ENCODE results near the gene MED20. TPM values are rescaled to one million over a fixed set of nuclear protein-coding genes. Genes with fewer than 3 reads are reported as not detected.

MED20 gene
- total and polyA plus RNA-seq, 8 donors, result 19.7 to 32.1 (median 27.9) TPM

DNA sequence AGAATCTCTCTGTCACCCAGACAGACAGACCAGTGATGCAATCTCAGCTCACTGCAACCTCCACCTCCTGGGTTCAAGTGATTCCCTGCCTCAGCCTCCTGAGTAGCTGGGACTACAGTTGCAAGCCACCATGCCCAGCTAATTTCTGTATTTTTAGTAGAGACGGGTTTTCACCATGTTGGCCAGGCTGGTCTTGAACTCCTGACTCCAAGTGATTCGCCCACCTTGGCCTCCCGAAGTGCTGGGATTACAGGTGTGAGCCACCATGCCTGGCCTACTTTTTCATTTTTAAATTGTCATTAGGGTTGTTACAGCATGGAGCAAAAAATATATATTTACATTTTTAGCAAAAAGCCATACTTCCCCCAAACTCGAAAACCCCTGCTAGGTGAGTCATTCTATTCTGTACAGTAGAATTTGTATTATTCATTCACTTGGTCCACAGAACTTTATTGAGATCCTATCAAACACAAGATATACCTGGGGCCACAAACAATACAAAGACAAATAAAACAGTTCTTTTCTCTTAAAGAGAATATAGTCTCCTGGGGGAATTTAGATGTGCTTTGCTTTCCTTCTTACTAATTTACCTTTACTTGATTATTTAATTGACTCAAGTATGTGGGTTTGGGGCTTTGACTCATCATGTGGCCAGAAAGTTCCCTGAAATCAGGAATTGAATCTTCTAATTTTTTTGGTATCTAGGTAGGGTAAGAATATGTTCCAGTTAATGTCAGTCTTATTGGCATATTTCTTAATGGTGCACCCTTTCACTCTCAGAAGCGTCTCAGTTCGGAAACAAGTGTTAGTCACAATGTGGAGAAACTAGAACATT is 37.3 kb upstream of the MED20 start:
- ATAC-seq (no peak), DNase-seq (no peak)
- TF ChIP-seq, protein P1, sequence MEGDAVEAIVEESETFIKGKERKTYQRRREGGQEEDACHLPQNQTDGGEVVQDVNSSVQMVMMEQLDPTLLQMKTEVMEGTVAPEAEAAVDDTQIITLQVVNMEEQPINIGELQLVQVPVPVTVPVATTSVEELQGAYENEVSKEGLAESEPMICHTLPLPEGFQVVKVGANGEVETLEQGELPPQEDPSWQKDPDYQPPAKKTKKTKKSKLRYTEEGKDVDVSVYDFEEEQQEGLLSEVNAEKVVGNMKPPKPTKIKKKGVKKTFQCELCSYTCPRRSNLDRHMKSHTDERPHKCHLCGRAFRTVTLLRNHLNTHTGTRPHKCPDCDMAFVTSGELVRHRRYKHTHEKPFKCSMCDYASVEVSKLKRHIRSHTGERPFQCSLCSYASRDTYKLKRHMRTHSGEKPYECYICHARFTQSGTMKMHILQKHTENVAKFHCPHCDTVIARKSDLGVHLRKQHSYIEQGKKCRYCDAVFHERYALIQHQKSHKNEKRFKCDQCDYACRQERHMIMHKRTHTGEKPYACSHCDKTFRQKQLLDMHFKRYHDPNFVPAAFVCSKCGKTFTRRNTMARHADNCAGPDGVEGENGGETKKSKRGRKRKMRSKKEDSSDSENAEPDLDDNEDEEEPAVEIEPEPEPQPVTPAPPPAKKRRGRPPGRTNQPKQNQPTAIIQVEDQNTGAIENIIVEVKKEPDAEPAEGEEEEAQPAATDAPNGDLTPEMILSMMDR (IDR thresholded peaks at IDR 0.05), result no peak
- no peaks in the 10 kb centered on the region for H3K36me3 ChIP-seq
- no peaks in the 10 kb centered on the region for H3K27me3 ChIP-seq
- H3K4me1 ChIP-seq, result peaks cover 0 to 7% of the 10 kb centered on the region in 2 donors
- no peaks in the 10 kb centered on the region for H3K9me3 ChIP-seq
- H3K27ac ChIP-seq, result no peak overlapping the region
- intact Hi-C loops (cut with DNase I), result no loop called here
- no peak overlapping the region for H3K4me3 ChIP-seq

DNA sequence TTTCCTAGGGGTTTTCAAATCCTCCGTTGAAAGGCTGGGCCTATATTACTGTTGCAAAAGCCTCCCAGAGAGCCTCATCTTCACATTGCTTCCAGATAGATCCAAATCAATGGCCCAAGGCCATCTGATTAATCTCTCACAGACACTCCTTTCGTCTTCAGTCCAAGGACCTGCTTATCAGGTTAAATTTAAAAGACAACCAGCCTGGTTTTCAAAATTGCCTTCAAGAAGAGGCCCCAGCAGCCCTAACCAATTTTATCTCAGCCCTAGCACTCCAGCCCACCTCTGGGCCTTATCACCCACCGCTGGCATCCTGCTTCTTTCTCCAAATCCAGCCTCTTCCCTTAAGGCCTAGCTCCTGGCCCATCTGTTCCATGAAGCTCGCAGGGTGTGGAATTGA is 36.2 kb upstream of the MED20 start:
- intact Hi-C loops (cut with DNase I), result no loop called here
- H3K4me1 ChIP-seq, result peaks cover 0 to 7% of the 10 kb centered on the region in 2 donors
- TF ChIP-seq, protein P1 (IDR thresholded peaks at IDR 0.05), result no peak
- no peak overlapping the region for H3K27ac ChIP-seq
- H3K36me3 ChIP-seq, result no peaks in the 10 kb centered on the region
- no peaks in the 10 kb centered on the region for H3K27me3 ChIP-seq
- no peaks in the 10 kb centered on the region for H3K9me3 ChIP-seq
- ATAC-seq, result no peak
- H3K4me3 ChIP-seq, result no peak overlapping the region
- DNase-seq, result no peak

DNA sequence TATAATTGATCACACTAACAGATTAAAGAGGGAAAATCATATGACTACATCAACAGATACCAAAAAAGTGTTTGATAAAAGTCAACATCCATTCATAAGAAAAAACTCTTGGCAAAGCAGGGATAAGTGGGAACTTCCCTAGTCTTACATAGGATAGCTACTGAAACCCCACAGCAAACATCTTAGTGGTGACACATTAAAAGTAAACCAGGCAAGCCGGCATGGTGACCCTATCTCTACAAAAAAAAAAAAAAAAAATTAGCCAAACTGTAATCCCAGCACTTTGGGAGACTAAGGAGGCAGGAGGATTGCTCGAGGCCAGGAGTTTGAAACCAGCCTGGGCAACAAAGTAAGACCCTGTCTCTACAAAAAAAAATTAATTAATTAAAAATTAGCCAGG is 34.5 kb upstream of the MED20 start:
- no peaks in the 10 kb centered on the region for H3K4me1 ChIP-seq
- H3K27me3 ChIP-seq, result no peaks in the 10 kb centered on the region
- no peak overlapping the region for H3K27ac ChIP-seq
- TF ChIP-seq, protein P1 (IDR thresholded peaks at IDR 0.05), result no peak
- ATAC-seq (no peak), DNase-seq (no peak)
- no peaks in the 10 kb centered on the region for H3K36me3 ChIP-seq
- intact Hi-C loops (cut with DNase I), result no loop called here
- H3K9me3 ChIP-seq, result no peaks in the 10 kb centered on the region
- H3K4me3 ChIP-seq, result no peak overlapping the region

- H3K9me3 ChIP-seq, result no peaks in the 10 kb centered on the region
- no peak overlapping the region for H3K4me3 ChIP-seq
- intact Hi-C loops (cut with DNase I), result no loop called here
- no peak for ATAC-seq
- no peak for DNase-seq
- H3K4me1 ChIP-seq, result no peaks in the 10 kb centered on the region
- H3K27ac ChIP-seq, result no peak overlapping the region
- no peaks in the 10 kb centered on the region for H3K27me3 ChIP-seq
- TF ChIP-seq, protein P1 (IDR thresholded peaks at IDR 0.05), result no peak
- no peaks in the 10 kb centered on the region for H3K36me3 ChIP-seq
Measured at GRCh38 chr6:41954668-41955067, 33.7 kb upstream of the MED20 start.

DNA sequence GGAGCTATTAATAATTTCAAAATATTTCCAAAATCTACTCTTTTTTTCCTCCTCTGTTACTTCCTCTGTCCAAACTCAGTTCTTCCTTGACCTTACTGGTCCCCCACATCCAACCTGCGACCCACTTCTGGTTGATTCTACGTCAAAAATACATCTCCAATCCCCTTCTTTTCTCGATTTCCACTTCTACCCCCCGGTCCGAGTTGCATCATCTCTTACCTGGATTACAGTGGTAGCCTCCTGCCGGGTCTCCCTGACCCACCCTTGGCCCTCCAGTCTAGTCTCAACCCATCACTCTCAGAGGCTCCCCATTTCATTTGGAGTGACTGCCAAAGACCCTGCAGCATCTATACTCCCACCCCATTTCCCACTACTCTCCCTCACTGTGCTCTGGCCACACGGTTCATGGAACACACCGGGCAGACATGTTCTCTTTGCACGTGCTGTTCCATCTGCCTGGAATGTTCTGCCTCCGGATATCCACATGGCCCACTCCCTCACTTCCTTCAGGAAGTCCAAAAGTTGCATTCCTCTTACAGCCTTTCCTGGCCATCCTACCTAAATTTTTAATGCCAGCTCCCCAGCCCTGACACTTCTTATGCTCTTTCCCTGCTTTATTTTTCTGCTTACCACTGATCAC is 26.8 kb upstream of the MED20 start:
- Histone ChIP-seq H3K36me3 (no peaks in the 10 kb centered on the region), H3K27me3 (no peaks in the 10 kb centered on the region), H3K4me1 (peaks cover 0 to 18% of the 10 kb centered on the region in 2 donors), H3K4me3 (no peak overlapping the region), H3K9me3 (no peaks in the 10 kb centered on the region), H3K27ac (peak overlapping the region in 1 of 2 donors; percentile 7)
- no peak for ATAC-seq
- TF ChIP-seq, protein P1 (IDR thresholded peaks at IDR 0.05), result no peak
- DNase-seq, result no peak
- intact Hi-C loops (cut with DNase I), result no loop called here
